ENCODE results near the gene SLC26A4. TPM values are rescaled to one million over a fixed set of nuclear protein-coding genes. Genes with fewer than 3 reads are reported as not detected.
"Not testable (repeated sequence)": the region's sequence is repeated elsewhere in the genome, so short reads cannot be mapped to it uniquely, and the experiment has no call there.

The SLC26A4 gene
- total and polyA plus RNA-seq, 7 donors = 0.25 to 1.4 (median 0.57) TPM; not detected in 1

DNA sequence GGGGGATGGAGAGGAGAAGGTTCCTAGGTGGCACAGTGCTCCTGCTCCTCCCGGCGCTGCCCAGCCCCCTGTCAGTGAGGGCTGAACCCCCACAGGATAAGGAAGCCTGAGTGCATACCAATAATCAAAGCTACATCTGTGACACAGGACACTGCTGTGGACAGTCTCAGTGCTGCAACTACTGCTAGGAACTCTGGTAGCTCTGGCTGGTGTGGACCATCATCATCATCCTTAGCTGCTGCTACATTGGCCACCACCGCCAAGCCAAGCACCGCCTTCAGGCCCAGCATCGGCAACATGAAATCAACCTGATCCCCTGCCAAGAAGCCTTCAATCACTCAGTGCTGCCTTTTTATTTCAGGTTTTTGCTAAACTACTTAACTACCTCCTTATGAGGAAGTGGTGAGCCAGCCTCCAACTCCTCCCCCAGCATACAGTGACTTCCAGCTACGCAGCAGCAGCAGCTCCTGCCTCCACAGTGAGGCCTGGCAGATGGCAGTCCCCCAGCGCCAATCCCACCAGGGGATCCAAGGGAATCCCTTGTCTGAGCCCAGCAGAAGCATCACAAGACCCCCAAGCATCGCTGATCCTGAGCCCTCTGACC is 32.1 kb upstream of the SLC26A4 start:
- intact Hi-C loops (cut with DNase I) = no loop called here
- DNase-seq = no peak
- H3K36me3 ChIP-seq = peaks cover 0 to 3% (median 0%) of the 10 kb centered on the region in 4 donors
- H3K9me3 ChIP-seq = no peaks in the 10 kb centered on the region
- 80 to 92% methylated on average over 8 of the region's 8 CpGs for WGBS, 2 donors
- no peak overlapping the region for H3K4me3 ChIP-seq
- TF ChIP-seq EP300 (IDR thresholded peaks at IDR 0.05) = no peak
- TF ChIP-seq, protein P1, sequence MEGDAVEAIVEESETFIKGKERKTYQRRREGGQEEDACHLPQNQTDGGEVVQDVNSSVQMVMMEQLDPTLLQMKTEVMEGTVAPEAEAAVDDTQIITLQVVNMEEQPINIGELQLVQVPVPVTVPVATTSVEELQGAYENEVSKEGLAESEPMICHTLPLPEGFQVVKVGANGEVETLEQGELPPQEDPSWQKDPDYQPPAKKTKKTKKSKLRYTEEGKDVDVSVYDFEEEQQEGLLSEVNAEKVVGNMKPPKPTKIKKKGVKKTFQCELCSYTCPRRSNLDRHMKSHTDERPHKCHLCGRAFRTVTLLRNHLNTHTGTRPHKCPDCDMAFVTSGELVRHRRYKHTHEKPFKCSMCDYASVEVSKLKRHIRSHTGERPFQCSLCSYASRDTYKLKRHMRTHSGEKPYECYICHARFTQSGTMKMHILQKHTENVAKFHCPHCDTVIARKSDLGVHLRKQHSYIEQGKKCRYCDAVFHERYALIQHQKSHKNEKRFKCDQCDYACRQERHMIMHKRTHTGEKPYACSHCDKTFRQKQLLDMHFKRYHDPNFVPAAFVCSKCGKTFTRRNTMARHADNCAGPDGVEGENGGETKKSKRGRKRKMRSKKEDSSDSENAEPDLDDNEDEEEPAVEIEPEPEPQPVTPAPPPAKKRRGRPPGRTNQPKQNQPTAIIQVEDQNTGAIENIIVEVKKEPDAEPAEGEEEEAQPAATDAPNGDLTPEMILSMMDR (IDR thresholded peaks at IDR 0.05) = no peak
- no peak for TF ChIP-seq POLR2AphosphoS5 (IDR thresholded peaks at IDR 0.05)
- no peak for TF ChIP-seq POLR2A (IDR thresholded peaks at IDR 0.05)
- no peaks in the 10 kb centered on the region for H3K27me3 ChIP-seq
- no peak overlapping the region for H3K27ac ChIP-seq
- no peaks in the 10 kb centered on the region for H3K4me1 ChIP-seq

DNA sequence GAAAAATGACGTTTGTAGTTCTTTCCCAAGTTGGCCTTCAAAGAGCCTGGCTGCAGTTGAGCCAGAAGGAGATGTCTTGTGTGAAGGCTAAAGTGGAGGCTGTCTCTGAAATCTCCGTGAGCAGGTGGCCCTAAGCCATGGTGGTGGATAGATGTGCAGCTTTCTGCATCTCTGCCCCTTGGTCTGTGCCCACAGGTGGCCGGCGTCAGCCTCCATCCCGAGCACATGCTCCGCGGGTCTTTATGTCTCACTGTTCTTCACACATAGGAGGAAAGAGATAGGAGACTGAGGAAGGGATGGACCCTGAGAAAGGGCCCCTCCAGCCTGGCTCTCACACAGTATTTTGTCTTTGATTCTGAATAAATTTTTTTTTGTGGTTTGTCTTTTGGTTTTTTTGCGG is 30.3 kb upstream of the SLC26A4 start:
- H3K4me3 ChIP-seq = no peak overlapping the region
- DNase-seq = no peak
- no peak overlapping the region for H3K27ac ChIP-seq
- intact Hi-C loops (cut with DNase I) = no loop called here
- no peaks in the 10 kb centered on the region for H3K4me1 ChIP-seq
- 93 to 95% methylated on average over 8 of the region's 8 CpGs for WGBS, 2 donors
- TF ChIP-seq POLR2AphosphoS5 (IDR thresholded peaks at IDR 0.05) (no peak), EP300 (IDR thresholded peaks at IDR 0.05) (no peak), POLR2A (IDR thresholded peaks at IDR 0.05) (no peak)
- TF ChIP-seq, protein P1 (IDR thresholded peaks at IDR 0.05) = no peak
- H3K27me3 ChIP-seq = no peaks in the 10 kb centered on the region
- H3K9me3 ChIP-seq = no peaks in the 10 kb centered on the region
- peaks cover 0 to 3% (median 0%) of the 10 kb centered on the region in 4 donors for H3K36me3 ChIP-seq

DNA sequence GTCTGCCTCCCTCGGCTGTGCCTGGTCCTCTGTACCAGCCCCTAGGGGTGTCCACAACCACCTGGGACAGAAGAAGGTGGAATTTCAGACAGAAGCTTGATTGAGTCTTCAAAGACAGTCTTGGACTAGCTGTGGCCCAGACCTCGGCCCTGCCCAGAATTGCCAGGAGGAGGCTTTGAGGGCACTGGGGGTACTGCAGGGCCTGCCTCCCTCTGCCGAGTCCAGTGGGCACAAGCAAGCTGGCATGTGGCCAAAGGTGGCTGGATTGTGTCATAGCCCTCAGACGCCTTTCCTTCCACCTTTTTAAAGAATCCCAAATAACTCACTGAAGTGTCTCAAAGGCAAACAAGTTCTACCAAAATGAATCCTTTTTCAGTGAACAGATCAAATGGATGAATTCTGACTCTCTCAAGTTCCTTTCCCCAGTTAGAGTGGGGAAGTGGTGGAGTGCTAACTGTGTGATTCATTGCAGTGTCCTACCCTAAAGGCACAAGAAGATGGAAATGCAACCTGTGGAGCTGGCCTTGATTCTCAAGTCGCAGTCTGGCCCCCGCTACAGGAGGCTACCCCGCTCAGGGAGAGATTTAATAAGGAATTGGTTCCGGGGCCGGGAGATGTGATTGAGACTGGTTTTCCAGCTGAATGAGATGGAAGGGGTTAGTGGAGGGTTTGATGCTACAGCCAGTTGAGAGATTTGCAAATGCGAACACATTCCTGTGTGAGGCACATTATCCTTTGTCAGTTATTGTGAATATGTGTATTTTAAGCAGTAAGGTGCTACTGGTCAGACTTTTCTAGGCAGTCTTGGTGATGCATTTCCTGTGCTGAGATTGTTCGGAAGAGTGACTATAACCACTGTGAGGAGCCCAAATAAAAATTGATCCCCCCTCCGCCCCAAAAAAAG is 28.8 kb upstream of the SLC26A4 start:
- peaks cover 0 to 3% (median 0%) of the 10 kb centered on the region in 4 donors for H3K36me3 ChIP-seq
- WGBS, 2 donors = 93 to 95% methylated on average over 12 of the region's 12 CpGs
- no peaks in the 10 kb centered on the region for H3K4me1 ChIP-seq
- no peak overlapping the region for H3K27ac ChIP-seq
- H3K4me3 ChIP-seq = no peak overlapping the region
- no peak for TF ChIP-seq EP300 (IDR thresholded peaks at IDR 0.05)
- intact Hi-C loops (cut with DNase I) = no loop called here
- DNase-seq = no peak
- no peaks in the 10 kb centered on the region for H3K9me3 ChIP-seq
- no peaks in the 10 kb centered on the region for H3K27me3 ChIP-seq

DNA sequence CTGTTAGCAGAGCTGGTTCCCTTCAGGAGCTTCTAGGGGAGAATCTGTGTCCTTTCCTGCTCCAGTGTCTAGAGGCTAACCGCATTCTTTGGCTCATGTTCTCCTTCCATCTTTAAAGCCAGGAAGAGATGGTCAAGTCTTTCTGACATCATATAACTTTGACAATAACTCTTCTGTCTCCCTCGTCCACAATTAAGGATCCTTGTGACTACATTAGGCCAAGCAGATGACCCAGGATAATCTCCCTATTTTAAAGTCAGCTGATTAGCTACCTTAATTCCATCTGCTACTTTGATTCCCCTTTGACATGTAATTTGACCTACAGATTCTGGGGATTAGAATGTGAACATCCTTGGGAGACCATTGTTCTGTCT is 28.1 kb upstream of the SLC26A4 start:
- TF ChIP-seq POLR2A (IDR thresholded peaks at IDR 0.05) (no peak), EP300 (IDR thresholded peaks at IDR 0.05) (no peak), POLR2AphosphoS5 (IDR thresholded peaks at IDR 0.05) (no peak)
- TF ChIP-seq, protein P1 (IDR thresholded peaks at IDR 0.05) = no peak
- WGBS, 2 donors = 94 to 96% methylated on average over 2 of the region's 2 CpGs
- DNase-seq = no peak
- H3K36me3 ChIP-seq = peaks cover 0 to 3% (median 0%) of the 10 kb centered on the region in 4 donors
- intact Hi-C loops (cut with DNase I) = no loop called here
- H3K4me1 ChIP-seq = no peaks in the 10 kb centered on the region
- no peaks in the 10 kb centered on the region for H3K9me3 ChIP-seq
- H3K4me3 ChIP-seq = no peak overlapping the region
- H3K27ac ChIP-seq = no peak overlapping the region
- no peaks in the 10 kb centered on the region for H3K27me3 ChIP-seq

DNA sequence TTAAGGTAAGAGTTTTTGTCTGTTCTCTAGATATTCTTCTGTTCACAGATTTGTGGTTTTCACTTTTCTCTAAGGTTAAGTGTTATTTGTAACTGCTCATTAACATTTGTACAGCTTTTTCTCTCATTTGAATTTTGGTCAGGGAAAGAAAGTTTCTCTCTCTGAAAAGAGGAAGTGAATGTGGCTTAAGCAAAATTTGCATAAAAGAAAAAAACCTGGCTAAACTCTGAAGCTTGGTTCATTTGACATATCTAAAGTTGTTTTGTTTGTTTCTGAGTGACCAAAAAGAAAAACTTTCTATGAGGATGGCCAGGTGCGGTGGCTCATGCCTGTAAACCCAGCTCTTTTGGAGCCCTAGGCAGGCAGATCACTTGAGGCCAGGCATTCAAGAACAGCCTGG is 22.0 kb upstream of the SLC26A4 start:
- no peaks in the 10 kb centered on the region for H3K27me3 ChIP-seq
- no peak for TF ChIP-seq EP300 (IDR thresholded peaks at IDR 0.05)
- TF ChIP-seq, protein P1 (IDR thresholded peaks at IDR 0.05) = no peak
- TF ChIP-seq POLR2AphosphoS5 (IDR thresholded peaks at IDR 0.05) = no peak
- no peak for TF ChIP-seq POLR2A (IDR thresholded peaks at IDR 0.05)
- intact Hi-C loops (cut with DNase I) = no loop called here
- no peaks in the 10 kb centered on the region for H3K9me3 ChIP-seq
- no peaks in the 10 kb centered on the region for H3K36me3 ChIP-seq
- no peak overlapping the region for H3K4me3 ChIP-seq
- DNase-seq = no peak
- 66 to 84% methylated on average over 1 of the region's 1 CpG for WGBS, 2 donors
- no peaks in the 10 kb centered on the region for H3K4me1 ChIP-seq
- H3K27ac ChIP-seq = no peak overlapping the region

DNA sequence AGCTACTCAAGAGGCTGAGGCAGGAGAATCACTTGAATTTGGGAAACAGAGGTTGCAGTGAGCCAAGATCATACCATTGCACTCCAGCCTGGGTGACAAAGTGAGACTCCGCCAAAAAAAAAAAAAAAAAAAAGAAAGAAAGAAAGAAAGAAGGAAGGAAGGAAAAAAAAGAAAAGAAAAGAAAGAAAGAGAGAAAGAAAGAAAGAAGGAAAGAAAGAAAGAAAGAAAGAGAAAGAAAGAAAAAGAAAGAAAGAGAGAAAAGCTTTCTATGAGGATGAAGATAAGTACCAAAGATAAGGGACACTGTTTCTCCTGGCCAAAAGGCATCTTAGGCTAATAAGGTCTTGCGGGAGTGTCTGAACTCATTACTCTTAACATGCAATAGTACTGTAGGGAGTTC is 21.6 kb upstream of the SLC26A4 start:
- DNase-seq; H3K27me3 ChIP-seq; intact Hi-C loops (cut with DNase I); H3K27ac ChIP-seq; H3K4me1 ChIP-seq; H3K4me3 ChIP-seq; H3K36me3 ChIP-seq; H3K9me3 ChIP-seq: not testable (repeated sequence)
- 94 to 95% methylated on average over 2 of the region's 2 CpGs for WGBS, 2 donors
